ENCODE results near the gene CPT1B.

DNA sequence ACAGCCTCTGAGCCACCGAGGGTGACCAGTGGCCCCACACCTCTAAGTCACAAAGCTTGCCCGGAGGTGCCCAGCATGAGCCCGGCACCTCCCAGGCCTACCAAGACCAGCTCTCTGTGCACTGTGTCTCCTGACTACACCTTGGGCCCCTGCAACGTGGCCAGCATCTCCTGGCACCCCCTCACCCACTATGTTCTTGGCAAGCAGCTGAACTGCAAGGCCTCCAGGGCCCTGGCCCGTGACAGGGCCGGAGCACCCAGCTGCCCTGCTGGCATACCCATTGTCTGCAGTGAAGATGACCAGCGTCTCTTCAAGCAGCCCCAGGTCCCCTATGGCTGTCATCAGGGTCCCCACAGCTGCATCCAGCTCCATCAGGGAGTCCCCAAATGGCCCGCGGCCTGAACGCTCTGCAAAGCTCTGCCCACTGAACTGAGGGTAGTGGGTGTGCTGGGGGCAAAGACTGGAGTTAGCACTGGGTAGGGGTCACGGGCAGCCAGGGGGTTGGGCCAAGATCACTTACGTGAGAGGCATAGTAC, 48.2 kb upstream of the CPT1B start:
- TF ChIP-seq, protein P1, sequence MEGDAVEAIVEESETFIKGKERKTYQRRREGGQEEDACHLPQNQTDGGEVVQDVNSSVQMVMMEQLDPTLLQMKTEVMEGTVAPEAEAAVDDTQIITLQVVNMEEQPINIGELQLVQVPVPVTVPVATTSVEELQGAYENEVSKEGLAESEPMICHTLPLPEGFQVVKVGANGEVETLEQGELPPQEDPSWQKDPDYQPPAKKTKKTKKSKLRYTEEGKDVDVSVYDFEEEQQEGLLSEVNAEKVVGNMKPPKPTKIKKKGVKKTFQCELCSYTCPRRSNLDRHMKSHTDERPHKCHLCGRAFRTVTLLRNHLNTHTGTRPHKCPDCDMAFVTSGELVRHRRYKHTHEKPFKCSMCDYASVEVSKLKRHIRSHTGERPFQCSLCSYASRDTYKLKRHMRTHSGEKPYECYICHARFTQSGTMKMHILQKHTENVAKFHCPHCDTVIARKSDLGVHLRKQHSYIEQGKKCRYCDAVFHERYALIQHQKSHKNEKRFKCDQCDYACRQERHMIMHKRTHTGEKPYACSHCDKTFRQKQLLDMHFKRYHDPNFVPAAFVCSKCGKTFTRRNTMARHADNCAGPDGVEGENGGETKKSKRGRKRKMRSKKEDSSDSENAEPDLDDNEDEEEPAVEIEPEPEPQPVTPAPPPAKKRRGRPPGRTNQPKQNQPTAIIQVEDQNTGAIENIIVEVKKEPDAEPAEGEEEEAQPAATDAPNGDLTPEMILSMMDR (IDR thresholded peaks at IDR 0.05), result no peak
- no peak for TF ChIP-seq POLR2A (IDR thresholded peaks at IDR 0.05)

Measured in lower leg skin (tissue), 3 donors.